Measurements from ENCODE around the gene GPR84.

Gene GPR84

GRCh38 chr12:54392485-54393206, 28.4 kb upstream of the GPR84 start:
- DNase-seq (ENCODE audit: low read depth in 4 of 4, low spot score in 1 of 4) = no peak

GRCh38 chr12:54390668-54391551, 26.6 kb upstream of the GPR84 start:
- DNase-seq (ENCODE audit: low read depth in 4 of 4, low spot score in 1 of 4) = peak; percentile 28 to 70 (median 44)

- DNase-seq (ENCODE audit: low read depth in 4 of 4, low spot score in 1 of 4) = no peak
Observed at GRCh38 chr12:54390176-54390667, 25.9 kb upstream of the GPR84 start.

- no peak for DNase-seq (ENCODE audit: low read depth in 4 of 4, low spot score in 1 of 4)
Observed at GRCh38 chr12:54389607-54390175, 25.4 kb upstream of the GPR84 start.

GRCh38 chr12:54389134-54389508, 24.8 kb upstream of the GPR84 start:
- no peak for DNase-seq (ENCODE audit: low read depth in 4 of 4, low spot score in 1 of 4)

- no peak for DNase-seq (ENCODE audit: low read depth in 4 of 4, low spot score in 1 of 4)
Observed at GRCh38 chr12:54388237-54389133, 24.2 kb upstream of the GPR84 start.

GRCh38 chr12:54387114-54387467, 22.8 kb upstream of the GPR84 start:
- no peak for DNase-seq (ENCODE audit: low read depth in 4 of 4, low spot score in 1 of 4)

GRCh38 chr12:54386403-54387113, 22.3 kb upstream of the GPR84 start:
- no peak for DNase-seq (ENCODE audit: low read depth in 4 of 4, low spot score in 1 of 4)

- DNase-seq (ENCODE audit: low read depth in 4 of 4, low spot score in 1 of 4) = no peak
Observed at GRCh38 chr12:54385251-54385914, 21.1 kb upstream of the GPR84 start.

- DNase-seq (ENCODE audit: low read depth in 4 of 4, low spot score in 1 of 4) = no peak
Observed at GRCh38 chr12:54384591-54385041, 20.3 kb upstream of the GPR84 start, which contains the start of gene ZNF385A. TSS of gene ZNF385A (minus strand) at chr12:54384733. CDS start at chr12:54384514, 219 bp downstream.

- no peak for DNase-seq (ENCODE audit: low read depth in 4 of 4, low spot score in 1 of 4)
Observed at GRCh38 chr12:54383041-54383609, 18.8 kb upstream of the GPR84 start.

- DNase-seq (ENCODE audit: low read depth in 4 of 4, low spot score in 1 of 4) = no peak
Observed at GRCh38 chr12:54381136-54381535, 16.9 kb upstream of the GPR84 start.

- DNase-seq (ENCODE audit: low read depth in 4 of 4, low spot score in 1 of 4) = peak; percentile 79 to 88 (median 83)
Observed at GRCh38 chr12:54379398-54380201, 15.3 kb upstream of the GPR84 start.

- no peak for DNase-seq (ENCODE audit: low read depth in 4 of 4, low spot score in 1 of 4)
Observed at GRCh38 chr12:54378796-54379397, 14.6 kb upstream of the GPR84 start.

- DNase-seq (ENCODE audit: low read depth in 4 of 4, low spot score in 1 of 4) = no peak
Observed at GRCh38 chr12:54377797-54378515, 13.7 kb upstream of the GPR84 start.

GRCh38 chr12:54377007-54377406, 12.7 kb upstream of the GPR84 start:
- no peak for DNase-seq (ENCODE audit: low read depth in 4 of 4, low spot score in 1 of 4)

- no peak for DNase-seq (ENCODE audit: low read depth in 4 of 4, low spot score in 1 of 4)
Observed at GRCh38 chr12:54376596-54376995, 12.3 kb upstream of the GPR84 start.

Data from stimulated activated CD4-positive, alpha-beta T cell treated with anti-CD3 and anti-CD28 coated beads, Interleukin-1b, Interleukin-23, amount 100 ng/mL, for 24 hours (primary cell).